ENCODE data around the gene REV3L. TPM values are rescaled to one million over a fixed set of nuclear protein-coding genes. Genes with fewer than 3 reads are reported as not detected.
A peak's percentile ranks its signal among the peaks of the same experiment; 100 is the strongest.
"Not testable (repeated sequence)": the region's sequence is repeated elsewhere in the genome, so short reads cannot be mapped to it uniquely, and the experiment has no call there.

Gene REV3L
- total RNA-seq, 1 experiment from 2014 or later, result 25.3 TPM

DNA sequence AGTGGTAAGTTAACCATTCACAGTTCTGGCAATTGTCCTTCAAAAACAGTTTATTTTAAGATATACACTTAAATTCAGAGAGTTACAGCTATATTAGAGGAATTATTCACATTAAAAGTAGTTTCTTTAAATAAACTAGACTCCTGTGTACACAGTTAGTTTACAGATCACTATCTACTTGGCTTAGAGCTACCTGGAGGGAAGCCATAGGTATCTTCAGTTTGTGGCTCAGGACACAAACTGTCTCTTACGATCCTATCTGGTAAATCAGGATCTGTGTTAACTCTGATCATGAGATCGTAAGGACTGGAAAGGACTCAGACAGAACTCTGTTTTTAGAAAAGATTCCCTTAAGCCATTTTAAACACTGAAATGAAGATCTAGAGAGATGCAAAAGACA, 160.9 kb downstream of the REV3L start:
- intact Hi-C loops (cut with micrococcal nuclease), result no loop called here

DNA sequence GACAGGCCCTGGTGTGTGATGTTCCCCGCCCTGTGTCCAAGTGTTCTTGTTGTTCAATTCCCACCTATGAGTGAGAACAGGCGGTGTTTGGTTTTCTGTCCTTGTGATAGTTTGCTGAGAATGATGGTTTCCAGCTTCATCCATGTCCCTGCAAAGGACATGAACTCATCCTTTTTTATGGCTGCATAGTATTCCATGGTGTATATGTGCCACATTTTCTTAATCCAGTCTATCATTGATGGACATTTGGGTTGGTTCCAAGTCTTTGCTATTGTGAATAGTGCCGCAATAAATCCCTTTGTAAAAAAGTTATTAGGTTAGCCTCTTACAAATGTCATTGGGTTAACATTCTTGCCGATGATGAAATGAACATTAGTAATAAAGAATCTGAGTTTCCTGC, 175.1 kb downstream of the REV3L start:
- H4K20me1 ChIP-seq (ENCODE audit: low read length); POLR2A ChIA-PET (ENCODE audit: unreplicated experiment): not testable (repeated sequence)

More for the DNA sequence above, 160.9 kb downstream of the REV3L start:
- H3K36me3 ChIP-seq (ENCODE audit: low read depth, low read length), result no peaks in the 10 kb centered on the region
- no peak overlapping the region for H3K27ac ChIP-seq (ENCODE audit: low read length)
- TF ChIP-seq EZH2 (IDR thresholded peaks at IDR 0.05; ENCODE audit: low read length, unreplicated experiment), result no peak
- TF ChIP-seq EZH2phosphoT487 (IDR thresholded peaks at IDR 0.05; ENCODE audit: borderline replicate concordance, low read length), result no peak
- TF ChIP-seq, protein P1, sequence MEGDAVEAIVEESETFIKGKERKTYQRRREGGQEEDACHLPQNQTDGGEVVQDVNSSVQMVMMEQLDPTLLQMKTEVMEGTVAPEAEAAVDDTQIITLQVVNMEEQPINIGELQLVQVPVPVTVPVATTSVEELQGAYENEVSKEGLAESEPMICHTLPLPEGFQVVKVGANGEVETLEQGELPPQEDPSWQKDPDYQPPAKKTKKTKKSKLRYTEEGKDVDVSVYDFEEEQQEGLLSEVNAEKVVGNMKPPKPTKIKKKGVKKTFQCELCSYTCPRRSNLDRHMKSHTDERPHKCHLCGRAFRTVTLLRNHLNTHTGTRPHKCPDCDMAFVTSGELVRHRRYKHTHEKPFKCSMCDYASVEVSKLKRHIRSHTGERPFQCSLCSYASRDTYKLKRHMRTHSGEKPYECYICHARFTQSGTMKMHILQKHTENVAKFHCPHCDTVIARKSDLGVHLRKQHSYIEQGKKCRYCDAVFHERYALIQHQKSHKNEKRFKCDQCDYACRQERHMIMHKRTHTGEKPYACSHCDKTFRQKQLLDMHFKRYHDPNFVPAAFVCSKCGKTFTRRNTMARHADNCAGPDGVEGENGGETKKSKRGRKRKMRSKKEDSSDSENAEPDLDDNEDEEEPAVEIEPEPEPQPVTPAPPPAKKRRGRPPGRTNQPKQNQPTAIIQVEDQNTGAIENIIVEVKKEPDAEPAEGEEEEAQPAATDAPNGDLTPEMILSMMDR (conservative IDR thresholded peaks at IDR 0.05; ENCODE audit: low read depth, low read length), result no peak
- BruUV-seq (replicated peaks), result no TSS peak
- no peaks in the 10 kb centered on the region for H4K20me1 ChIP-seq (ENCODE audit: low read length)
- no peaks in the 10 kb centered on the region for H3K9me3 ChIP-seq (ENCODE audit: low read length)
- no peak overlapping the region for H2AFZ ChIP-seq (ENCODE audit: low read length)
- DNase-seq (peak; percentile 25), ATAC-seq (peak; percentile 35)
- no peak overlapping the region for H3K4me2 ChIP-seq (ENCODE audit: low read length)
- no peak overlapping the region for H3K9ac ChIP-seq (ENCODE audit: low read length)
- H3K4me3 ChIP-seq (ENCODE audit: low read length), result no peak overlapping the region
- H3K79me2 ChIP-seq (ENCODE audit: low read length), result no peaks in the 10 kb centered on the region
- ChIA-PET CTCF (no interaction called here), POLR2A (ENCODE audit: unreplicated experiment) (interaction anchor here (0.5 kb wide), 1 partner anchor 50 kb away, joined by 6 read pairs; no protein-coding TSS in a partner anchor)
- no peaks in the 10 kb centered on the region for H3K4me1 ChIP-seq (ENCODE audit: insufficient read depth, low read length)
- no peaks in the 10 kb centered on the region for H3F3A ChIP-seq (ENCODE audit: low read length, unreplicated experiment)
- H3K27me3 ChIP-seq (ENCODE audit: low read length), result no peaks in the 10 kb centered on the region
- H3K9me2 ChIP-seq (replicated peaks; ENCODE audit: low read length), result no peaks in the 10 kb centered on the region

DNA sequence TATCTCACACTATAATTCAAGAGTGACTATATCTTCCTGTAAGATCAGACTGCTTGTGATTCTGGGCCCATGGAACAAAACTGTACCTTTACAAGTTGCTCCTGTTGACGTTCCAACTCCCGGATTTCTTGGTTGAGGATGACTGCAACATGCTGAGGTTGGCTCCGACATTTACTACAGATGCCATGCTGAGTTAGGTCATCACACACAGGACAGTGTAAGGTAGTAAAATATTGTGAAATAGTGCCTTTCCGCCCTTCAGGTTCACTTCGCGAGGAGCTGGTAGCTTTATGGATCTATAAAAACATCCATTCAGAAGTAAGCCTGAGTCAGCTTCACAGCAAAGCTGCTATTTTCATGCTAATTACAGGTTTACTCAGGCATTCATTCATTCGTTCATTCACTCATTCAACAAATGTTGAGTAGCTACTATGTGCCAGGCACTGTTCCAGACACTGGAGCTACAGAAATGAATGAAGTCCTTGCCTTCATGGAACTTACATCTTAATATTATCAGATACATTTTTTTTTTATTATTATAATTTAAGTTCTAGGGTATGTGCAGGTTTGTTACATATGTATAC, 175.7 kb downstream of the REV3L start:
- Histone ChIP-seq H3K9ac (ENCODE audit: low read length) (no peak overlapping the region), H3K4me2 (ENCODE audit: low read length) (no peak overlapping the region), H3K27me3 (ENCODE audit: low read length) (no peaks in the 10 kb centered on the region), H3K27ac (ENCODE audit: low read length) (no peak overlapping the region), H2AFZ (ENCODE audit: low read length) (no peak overlapping the region), H3K4me1 (ENCODE audit: insufficient read depth, low read length) (peaks cover 5% of the 10 kb centered on the region; the same call in 1 of the 2 replicates), H3F3A (ENCODE audit: low read length, unreplicated experiment) (no peaks in the 10 kb centered on the region), H4K20me1 (ENCODE audit: low read length) (no peaks in the 10 kb centered on the region), H3K79me2 (ENCODE audit: low read length) (no peaks in the 10 kb centered on the region), H3K4me3 (ENCODE audit: low read length) (no peak overlapping the region), H3K9me2 (replicated peaks; ENCODE audit: low read length) (no peaks in the 10 kb centered on the region), H3K36me3 (ENCODE audit: low read depth, low read length) (peaks cover 3% of the 10 kb centered on the region), H3K9me3 (ENCODE audit: low read length) (no peaks in the 10 kb centered on the region)
- no peak for TF ChIP-seq EZH2phosphoT487 (IDR thresholded peaks at IDR 0.05; ENCODE audit: borderline replicate concordance, low read length)
- TF ChIP-seq, protein P1 (conservative IDR thresholded peaks at IDR 0.05; ENCODE audit: low read depth, low read length), result no peak
- no peak for TF ChIP-seq EZH2 (IDR thresholded peaks at IDR 0.05; ENCODE audit: low read length, unreplicated experiment)
- no TSS peak for BruUV-seq (replicated peaks)
- DNase-seq (peak; percentile 5), ATAC-seq (no peak)
- intact Hi-C loops (cut with micrococcal nuclease), result no loop called here
- POLR2A ChIA-PET (ENCODE audit: unreplicated experiment), result no interaction called here
- CTCF ChIA-PET, result no interaction called here

More for the DNA sequence above, 175.1 kb downstream of the REV3L start:
- H3K27ac ChIP-seq (ENCODE audit: low read length); intact Hi-C loops (cut with micrococcal nuclease); H3K27me3 ChIP-seq (ENCODE audit: low read length); H3K4me2 ChIP-seq (ENCODE audit: low read length); H3K79me2 ChIP-seq (ENCODE audit: low read length); CTCF ChIA-PET; ATAC-seq; H3K4me3 ChIP-seq (ENCODE audit: low read length); H3K9me3 ChIP-seq (ENCODE audit: low read length); H3K36me3 ChIP-seq (ENCODE audit: low read depth, low read length); H3K9me2 ChIP-seq (replicated peaks; ENCODE audit: low read length); BruUV-seq (replicated peaks); H3F3A ChIP-seq (ENCODE audit: low read length, unreplicated experiment); H3K9ac ChIP-seq (ENCODE audit: low read length); H3K4me1 ChIP-seq (ENCODE audit: insufficient read depth, low read length); H2AFZ ChIP-seq (ENCODE audit: low read length); DNase-seq: not testable (repeated sequence)

Measured in PC-3 (cell line).